ENCODE results near the gene CHADL.

GRCh38 chr22:41257696-41258095 is 17.0 kb upstream of the CHADL start:
- TF ChIP-seq, protein P1, sequence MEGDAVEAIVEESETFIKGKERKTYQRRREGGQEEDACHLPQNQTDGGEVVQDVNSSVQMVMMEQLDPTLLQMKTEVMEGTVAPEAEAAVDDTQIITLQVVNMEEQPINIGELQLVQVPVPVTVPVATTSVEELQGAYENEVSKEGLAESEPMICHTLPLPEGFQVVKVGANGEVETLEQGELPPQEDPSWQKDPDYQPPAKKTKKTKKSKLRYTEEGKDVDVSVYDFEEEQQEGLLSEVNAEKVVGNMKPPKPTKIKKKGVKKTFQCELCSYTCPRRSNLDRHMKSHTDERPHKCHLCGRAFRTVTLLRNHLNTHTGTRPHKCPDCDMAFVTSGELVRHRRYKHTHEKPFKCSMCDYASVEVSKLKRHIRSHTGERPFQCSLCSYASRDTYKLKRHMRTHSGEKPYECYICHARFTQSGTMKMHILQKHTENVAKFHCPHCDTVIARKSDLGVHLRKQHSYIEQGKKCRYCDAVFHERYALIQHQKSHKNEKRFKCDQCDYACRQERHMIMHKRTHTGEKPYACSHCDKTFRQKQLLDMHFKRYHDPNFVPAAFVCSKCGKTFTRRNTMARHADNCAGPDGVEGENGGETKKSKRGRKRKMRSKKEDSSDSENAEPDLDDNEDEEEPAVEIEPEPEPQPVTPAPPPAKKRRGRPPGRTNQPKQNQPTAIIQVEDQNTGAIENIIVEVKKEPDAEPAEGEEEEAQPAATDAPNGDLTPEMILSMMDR (IDR thresholded peaks at IDR 0.05; ENCODE audit: low read depth, low read length) = no peak
- TF ChIP-seq POLR2A (IDR thresholded peaks at IDR 0.05; ENCODE audit: extremely low read depth, insufficient read length) = no peak
- TF ChIP-seq, protein P2, sequence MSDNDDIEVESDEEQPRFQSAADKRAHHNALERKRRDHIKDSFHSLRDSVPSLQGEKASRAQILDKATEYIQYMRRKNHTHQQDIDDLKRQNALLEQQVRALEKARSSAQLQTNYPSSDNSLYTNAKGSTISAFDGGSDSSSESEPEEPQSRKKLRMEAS (IDR thresholded peaks at IDR 0.05; ENCODE audit: low read depth, low read length) = no peak
